B cell (primary cell): ENCODE measurements around the gene C16orf54. TPM values are rescaled to one million over a fixed set of nuclear protein-coding genes. Genes with fewer than 3 reads are reported as not detected.

Experiments used
- ATAC-seq: fragments of 200-7000 bp; cut with Tn5 transposase; one replicate; pipeline ENCODE4 v1.10.0; 2021; ENCODE audit warnings: low read depth, mild to moderate bottlenecking, moderate number of reproducible peaks, moderate library complexity
- CTCF ChIA-PET: fragments of 350-600 bp; sonication (Branson Sonifier 250); formaldehyde crosslinking; loops from one replicate; lab custom pipeline; 2021; ENCODE audit warnings: antibody characterized with exemption, inconsistent platforms; lab: Charles Lee
- POLR2A ChIA-PET: fragments of 350-600 bp; sonication (Branson Sonifier 250); formaldehyde crosslinking; loops from one replicate; lab custom pipeline; 2021; ENCODE audit warnings: antibody characterized with exemption; lab: Charles Lee
- DNase-seq: peaks from one replicate; pipeline ENCODE4 v3.0.0; 2013
- H2AFZ ChIP-seq: 2 replicates; pipeline ENCODE4 v1.6.1; 2012; ENCODE audit warnings: mild to moderate bottlenecking, low read depth, low read length; ENCODE audit not compliant: insufficient read depth, poor library complexity, severe bottlenecking
- H3K27ac ChIP-seq, 2 donors: 1 replicate in 1 of 2; 2 replicates in 1 of 2; pipeline ENCODE4 v1.5.1; 2012 to 2013; ENCODE audit warnings: low read length in 2 of 2, mild to moderate bottlenecking in 2 of 2, moderate library complexity in 1 of 2
- H3K27me3 ChIP-seq, 4 experiments: fragments of 200-600 bp in 1 of 4; sonication (generic) in 1 of 4; replicated peaks in 1 of 4; 1 replicate in 2 of 4; 2 replicates in 2 of 4; pipeline versions ENCODE4 v1.6.1 to v1.7.0; 2013 to 2016; ENCODE audit warnings: low read length in 3 of 4, mild to moderate bottlenecking in 2 of 4, mixed read lengths in 1 of 4, moderate library complexity in 1 of 4; ENCODE audit not compliant: insufficient read depth in 4 of 4, control insufficient read depth in 3 of 4; ENCODE audit errors: control extremely low read depth in 1 of 4
- H3K36me3 ChIP-seq, 2 experiments: replicated peaks in 1 of 2; 1 replicate in 1 of 2; 2 replicates in 1 of 2; pipeline versions ENCODE4 v1.6.1 to v1.7.1; 2013; ENCODE audit warnings: low read length in 1 of 2; ENCODE audit not compliant: insufficient read depth in 2 of 2, control insufficient read depth in 1 of 2; ENCODE audit errors: control extremely low read depth in 1 of 2, extremely low read depth in 1 of 2
- H3K4me1 ChIP-seq, 2 donors: fragments of 200-600 bp in 1 of 2; sonication (generic) in 1 of 2; 1 replicate in 1 of 2; 2 replicates in 1 of 2; pipeline versions ENCODE4 v1.5.1 to v1.6.1; 2013 to 2017; ENCODE audit warnings: low read length in 2 of 2; ENCODE audit not compliant: control insufficient read depth in 2 of 2, insufficient read depth in 2 of 2
- H3K4me2 ChIP-seq: replicated peaks from 2 replicates; pipeline ENCODE3; 2012; ENCODE audit warnings: mild to moderate bottlenecking, low read depth, low read length; ENCODE audit not compliant: poor library complexity, severe bottlenecking
- H3K4me3 ChIP-seq, 5 experiments: fragments of 200-600 bp in 1 of 5; sonication (generic) in 1 of 5; 1 replicate in 3 of 5; 2 replicates in 2 of 5; pipeline versions ENCODE4 v1.5.1 to v1.7.0; 2011 to 2016; ENCODE audit warnings: low read length in 4 of 5, mild to moderate bottlenecking in 4 of 5, low read depth in 2 of 5, control low read depth in 1 of 5, moderate library complexity in 1 of 5; ENCODE audit not compliant: insufficient read depth in 1 of 5; ENCODE audit errors: control extremely low read depth in 1 of 5, extremely low read depth in 1 of 5
- H3K79me2 ChIP-seq: fragments of 200-600 bp; sonication (generic); one replicate; pipeline ENCODE4 v1.6.0; 2016; ENCODE audit warnings: low read length; ENCODE audit not compliant: control insufficient read depth, insufficient read depth
- H3K9ac ChIP-seq: fragments of 200-600 bp; sonication (generic); 2 replicates; pipeline ENCODE4 v1.6.1; 2017; ENCODE audit warnings: mild to moderate bottlenecking, low read length, moderate library complexity
- H3K9me3 ChIP-seq, 3 donors: one replicate each; pipeline versions ENCODE4 v1.6.1 to v1.7.1; 2013; ENCODE audit warnings: low read length in 2 of 3; ENCODE audit not compliant: control insufficient read depth in 2 of 3, insufficient read depth in 1 of 3; ENCODE audit errors: control extremely low read depth in 1 of 3
- H4K20me1 ChIP-seq: 2 replicates; pipeline ENCODE4 v1.6.0; 2012; ENCODE audit warnings: mild to moderate bottlenecking, low read length; ENCODE audit not compliant: insufficient read depth, control insufficient read depth, poor library complexity, severe bottlenecking
- H3K27ac Mint-ChIP-seq: one replicate; pipeline ENCODE4 v1.8.0; 2021; ENCODE audit warnings: mixed read lengths
- H3K27me3 Mint-ChIP-seq: one replicate; pipeline ENCODE4 v1.8.0; 2021; ENCODE audit warnings: mixed read lengths
- H3K4me1 Mint-ChIP-seq: one replicate; pipeline ENCODE4 v1.8.0; 2021; ENCODE audit warnings: mixed read lengths
- H3K4me3 Mint-ChIP-seq: one replicate; pipeline ENCODE4 v1.8.0; 2021; ENCODE audit warnings: mixed read lengths
- H3K9me3 Mint-ChIP-seq: one replicate; pipeline ENCODE4 v1.8.0; 2022; ENCODE audit warnings: mixed read lengths; ENCODE audit not compliant: insufficient read depth
- EZH2 ChIP-seq: IDR thresholded peaks from 2 replicates; pipeline ENCODE4 v1.6.1; 2012; ENCODE audit warnings: borderline replicate concordance, low read depth, mild to moderate bottlenecking, moderate library complexity, low read length; ENCODE audit not compliant: insufficient read depth, poor library complexity, severe bottlenecking
- WGBS: methylation state at CpG from one replicate; pipeline ENCODE4 v1.1.5; 2013; ENCODE audit warnings: missing lambda C conversion rate; ENCODE audit not compliant: insufficient coverage; 5-methylcytosine and 5-hydroxymethylcytosine counted together
- intact Hi-C: fragments of 100-400 bp; cut with micrococcal nuclease; formaldehyde crosslinking; loops from one replicate; pipeline ENCODE4 v1.10.0; 2022
- polyA plus RNA-seq: library from polyadenylated mRNA; depleted of rRNA; stranded (reverse); fragments of >200 nt; gene quantifications from 2 replicates; pipeline ENCODE4 v1.2.3, GENCODE V29; 2012
- total RNA-seq, 2 donors: library from RNA; stranded (reverse); fragments of 120-200 nt in 1 of 2; gene quantifications; 1 replicate in 1 of 2; 2 replicates in 1 of 2; pipeline versions ENCODE4 v1.2.3 to v1.2.4, GENCODE V29; 2013 to 2022
- TF ChIP-seq, protein P1 (sequence below): fragments of 200-600 bp; IDR thresholded peaks from one replicate; pipeline ENCODE4 v1.8.0; 2022; ENCODE audit warnings: antibody characterized with exemption, mild to moderate bottlenecking

Gene C16orf54
- total and polyA plus RNA-seq, 2 donors (not counting 1 experiment from before 2014, with no cell fraction given), result 44.0 to 68.3 TPM

GRCh38 chr16:29736112-29736511 lies 9.7 kb downstream of the C16orf54 start:
- H3K4me3 Mint-ChIP-seq, result no peak overlapping the region
- H3K4me2 ChIP-seq, result no peak overlapping the region
- no peak overlapping the region for H2AFZ ChIP-seq
- H4K20me1 ChIP-seq, result peaks cover 5% of the 10 kb centered on the region
- TF ChIP-seq EZH2, result no peak
- TF ChIP-seq, protein P1, sequence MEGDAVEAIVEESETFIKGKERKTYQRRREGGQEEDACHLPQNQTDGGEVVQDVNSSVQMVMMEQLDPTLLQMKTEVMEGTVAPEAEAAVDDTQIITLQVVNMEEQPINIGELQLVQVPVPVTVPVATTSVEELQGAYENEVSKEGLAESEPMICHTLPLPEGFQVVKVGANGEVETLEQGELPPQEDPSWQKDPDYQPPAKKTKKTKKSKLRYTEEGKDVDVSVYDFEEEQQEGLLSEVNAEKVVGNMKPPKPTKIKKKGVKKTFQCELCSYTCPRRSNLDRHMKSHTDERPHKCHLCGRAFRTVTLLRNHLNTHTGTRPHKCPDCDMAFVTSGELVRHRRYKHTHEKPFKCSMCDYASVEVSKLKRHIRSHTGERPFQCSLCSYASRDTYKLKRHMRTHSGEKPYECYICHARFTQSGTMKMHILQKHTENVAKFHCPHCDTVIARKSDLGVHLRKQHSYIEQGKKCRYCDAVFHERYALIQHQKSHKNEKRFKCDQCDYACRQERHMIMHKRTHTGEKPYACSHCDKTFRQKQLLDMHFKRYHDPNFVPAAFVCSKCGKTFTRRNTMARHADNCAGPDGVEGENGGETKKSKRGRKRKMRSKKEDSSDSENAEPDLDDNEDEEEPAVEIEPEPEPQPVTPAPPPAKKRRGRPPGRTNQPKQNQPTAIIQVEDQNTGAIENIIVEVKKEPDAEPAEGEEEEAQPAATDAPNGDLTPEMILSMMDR, result no peak
- DNase-seq, result no peak
- intact Hi-C loops, result loop anchor here (10.0 kb wide), 1 partner anchor 61 kb away; the partner anchor contains the start of gene QPRT
- H3K27ac Mint-ChIP-seq, result no peak overlapping the region
- WGBS, result 69% methylated on average over 3 of the region's 5 CpGs
- peaks cover 62% of the 10 kb centered on the region for H3K4me1 Mint-ChIP-seq
- H3K36me3 ChIP-seq, result peaks cover 0 to 7% of the 10 kb centered on the region in 2 experiments
- no peaks in the 10 kb centered on the region for H3K27me3 Mint-ChIP-seq
- peaks cover 40% of the 10 kb centered on the region for H3K79me2 ChIP-seq
- H3K9ac ChIP-seq, result no peak overlapping the region
- ChIA-PET CTCF (interaction anchor here (1.0 to 1.4 kb wide), 2 partner anchors 8 to 49 kb away, joined by 3 to 4 read pairs; no protein-coding TSS in a partner anchor), POLR2A (no interaction called here)
- H3K9me3 Mint-ChIP-seq, result peaks cover 2% of the 10 kb centered on the region
- no peak for ATAC-seq
- H3K4me3 ChIP-seq, result no peak overlapping the region
- no peak overlapping the region for H3K27ac ChIP-seq
- H3K9me3 ChIP-seq, result peaks cover 0 to 10% (median 0%) of the 10 kb centered on the region in 3 donors
- H3K4me1 ChIP-seq, result peaks cover 35 to 53% of the 10 kb centered on the region in 2 donors
- H3K27me3 ChIP-seq, result no peaks in the 10 kb centered on the region

DNA sequence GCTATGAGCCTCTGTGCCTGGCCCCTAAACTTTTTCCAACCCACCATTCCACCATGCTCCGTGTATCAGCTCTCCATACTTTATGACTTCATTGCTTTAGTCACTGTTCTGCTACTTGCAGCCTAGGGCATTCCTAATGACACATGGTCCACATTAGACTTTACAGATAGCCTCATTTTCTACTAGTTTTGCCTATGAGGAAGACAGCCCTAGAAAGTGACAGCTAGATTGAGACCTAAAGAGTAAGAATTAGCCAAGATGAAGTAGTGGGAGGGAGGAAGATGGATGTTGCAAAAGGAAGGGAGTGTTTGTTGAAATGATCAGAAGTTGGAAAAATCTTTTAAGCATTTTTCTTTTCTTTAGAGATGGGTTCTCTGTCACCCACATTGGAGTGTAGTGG lies 11.0 kb downstream of the C16orf54 start:
- H3K27ac ChIP-seq, result no peak overlapping the region
- Mint-ChIP-seq H3K4me1 (peaks cover 57% of the 10 kb centered on the region), H3K27me3 (no peaks in the 10 kb centered on the region), H3K4me3 (no peak overlapping the region), H3K9me3 (peaks cover 2% of the 10 kb centered on the region), H3K27ac (peak overlapping the region; percentile 0)
- TF ChIP-seq, protein P1, result no peak
- no peak for TF ChIP-seq EZH2
- H3K27me3 ChIP-seq, result no peaks in the 10 kb centered on the region
- H3K4me1 ChIP-seq, result peaks cover 30 to 55% of the 10 kb centered on the region in 2 donors
- no peaks in the 10 kb centered on the region for H4K20me1 ChIP-seq
- 100% methylated on average over 1 of the region's 1 CpG for WGBS
- ChIA-PET POLR2A (no interaction called here), CTCF (interaction anchor here (1.1 kb wide), 2 partner anchors 11 to 34 kb away, joined by 3 read pairs; no protein-coding TSS in a partner anchor)
- peaks cover 31% of the 10 kb centered on the region for H3K79me2 ChIP-seq
- ATAC-seq, result no peak
- no peak overlapping the region for H3K4me3 ChIP-seq
- no peak overlapping the region for H3K9ac ChIP-seq
- no peak for DNase-seq
- H2AFZ ChIP-seq, result no peak overlapping the region
- H3K36me3 ChIP-seq, result no peaks in the 10 kb centered on the region
- H3K4me2 ChIP-seq, result no peak overlapping the region
- intact Hi-C loops, result loop anchor here (10.0 kb wide), 1 partner anchor 60 kb away; the partner anchor contains the start of gene QPRT
- peaks cover 0 to 10% (median 0%) of the 10 kb centered on the region in 3 donors for H3K9me3 ChIP-seq
